Caki2 (cell line): ENCODE measurements around the gene OR5B3. TPM values are rescaled to one million over a fixed set of nuclear protein-coding genes. Genes with fewer than 3 reads are reported as not detected.

Experiments used
- total RNA-seq: library from RNA; depleted of rRNA; stranded (reverse); fragments of >200 nt; shearing (Covaris generic); gene quantifications from 2 replicates; pipeline ENCODE4 v1.2.3, GENCODE V29; 2014; ENCODE audit warnings: low replicate concordance; rRNA removed

OR5B3 gene
- total RNA-seq, 1 experiment from 2014 or later: not detected

Other genes with a start within 250 kb of the OR5B3 start
- not detected in 2 replicates for gene OR9Q2, start 217.8 kb downstream of the OR5B3 start, total RNA-seq
- not detected in 2 replicates for gene OR1S2, start 202.7 kb downstream of the OR5B3 start, total RNA-seq
- not detected in 2 replicates for gene OR1S1, start 194.2 kb downstream of the OR5B3 start, total RNA-seq
- gene OR10Q1, start 178.0 kb downstream of the OR5B3 start, total RNA-seq: not detected in 2 replicates
- not detected in 2 replicates for gene OR10W1, start 138.6 kb downstream of the OR5B3 start, total RNA-seq
- not detected in 2 replicates for gene OR5B17, start 47.8 kb downstream of the OR5B3 start, total RNA-seq
- not detected in 2 replicates for gene OR5B2, start 21.2 kb upstream of the OR5B3 start, total RNA-seq
- not detected in 2 replicates for gene OR5B12, start 35.4 kb upstream of the OR5B3 start, total RNA-seq
- not detected in 2 replicates for gene OR5B21, start 101.2 kb upstream of the OR5B3 start, total RNA-seq
- gene LPXN, start 169.0 kb upstream of the OR5B3 start, total RNA-seq: 0.46 and 0.54 TPM in 2 replicates
- gene ZFP91, start 172.2 kb upstream of the OR5B3 start, total RNA-seq: 26.6 and 26.8 TPM in 2 replicates
- 0.44 TPM in 1 of 2 replicates, not detected in the other for gene CNTF, start 215.8 kb upstream of the OR5B3 start, total RNA-seq